GM10266 (cell line): ENCODE data around the gene PCNX4.

Experiments used
- DNase-seq: peaks from one replicate; pipeline ENCODE4 v3.0.0; 2012; ENCODE audit errors: extremely low spot score
- TF ChIP-seq, protein P1 (sequence below): IDR thresholded peaks from 2 replicates; pipeline ENCODE4 v1.5.1; 2012; ENCODE audit warnings: mild to moderate bottlenecking, low read depth; ENCODE audit not compliant: control insufficient read depth, insufficient read depth; ENCODE audit errors: missing control alignments

The PCNX4 gene

DNA sequence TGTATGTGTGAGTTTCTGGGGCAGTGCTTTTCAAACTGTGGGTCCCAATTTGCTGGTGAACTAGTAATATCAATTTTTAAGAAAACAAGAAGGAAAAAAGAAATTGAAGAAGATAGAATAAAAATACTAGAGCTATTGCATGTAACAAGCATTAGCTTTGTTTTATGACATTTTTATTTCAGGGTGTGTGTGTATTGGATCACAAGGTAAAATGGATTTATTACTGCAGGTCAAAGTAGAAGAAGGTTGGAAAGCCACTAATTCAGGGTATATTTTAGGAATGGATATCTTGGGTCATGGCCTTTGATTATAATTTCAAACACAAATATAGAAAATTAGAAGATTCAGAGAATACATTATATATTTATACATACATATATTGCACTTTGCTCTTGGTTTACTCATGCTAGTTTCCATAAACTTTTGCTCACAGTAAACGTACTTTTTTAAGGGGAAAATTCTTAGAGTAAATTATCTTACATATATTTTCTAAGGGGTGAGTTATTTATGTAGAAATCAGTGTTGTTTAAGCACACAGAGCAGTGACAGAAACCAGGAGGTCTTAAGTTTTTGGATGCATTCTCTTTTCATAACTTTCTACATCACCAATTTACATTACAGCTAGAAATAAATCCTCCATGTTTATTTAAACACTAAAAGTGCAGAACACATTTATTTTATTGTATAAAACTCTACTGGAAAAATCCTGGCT lies 122.8 kb downstream of the PCNX4 start:
- TF ChIP-seq, protein P1, sequence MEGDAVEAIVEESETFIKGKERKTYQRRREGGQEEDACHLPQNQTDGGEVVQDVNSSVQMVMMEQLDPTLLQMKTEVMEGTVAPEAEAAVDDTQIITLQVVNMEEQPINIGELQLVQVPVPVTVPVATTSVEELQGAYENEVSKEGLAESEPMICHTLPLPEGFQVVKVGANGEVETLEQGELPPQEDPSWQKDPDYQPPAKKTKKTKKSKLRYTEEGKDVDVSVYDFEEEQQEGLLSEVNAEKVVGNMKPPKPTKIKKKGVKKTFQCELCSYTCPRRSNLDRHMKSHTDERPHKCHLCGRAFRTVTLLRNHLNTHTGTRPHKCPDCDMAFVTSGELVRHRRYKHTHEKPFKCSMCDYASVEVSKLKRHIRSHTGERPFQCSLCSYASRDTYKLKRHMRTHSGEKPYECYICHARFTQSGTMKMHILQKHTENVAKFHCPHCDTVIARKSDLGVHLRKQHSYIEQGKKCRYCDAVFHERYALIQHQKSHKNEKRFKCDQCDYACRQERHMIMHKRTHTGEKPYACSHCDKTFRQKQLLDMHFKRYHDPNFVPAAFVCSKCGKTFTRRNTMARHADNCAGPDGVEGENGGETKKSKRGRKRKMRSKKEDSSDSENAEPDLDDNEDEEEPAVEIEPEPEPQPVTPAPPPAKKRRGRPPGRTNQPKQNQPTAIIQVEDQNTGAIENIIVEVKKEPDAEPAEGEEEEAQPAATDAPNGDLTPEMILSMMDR = no peak
- DNase-seq = no peak

DNA sequence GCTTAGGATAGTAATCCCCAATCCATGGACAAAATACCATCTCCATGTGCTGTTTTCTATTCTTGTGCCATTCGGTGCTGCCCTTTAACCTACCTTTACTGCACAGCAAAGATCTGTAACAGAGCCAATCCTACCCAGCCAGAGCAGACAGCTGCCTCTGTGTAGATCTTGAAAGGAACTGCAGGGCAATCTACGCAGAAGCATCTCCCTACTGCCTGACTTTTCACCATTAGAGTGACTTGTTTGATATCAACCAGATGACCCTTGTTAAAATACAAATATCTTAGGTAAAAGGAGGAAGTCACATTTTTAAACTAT lies 123.4 kb downstream of the PCNX4 start:
- TF ChIP-seq, protein P1 = no peak
- no peak for DNase-seq

DNA sequence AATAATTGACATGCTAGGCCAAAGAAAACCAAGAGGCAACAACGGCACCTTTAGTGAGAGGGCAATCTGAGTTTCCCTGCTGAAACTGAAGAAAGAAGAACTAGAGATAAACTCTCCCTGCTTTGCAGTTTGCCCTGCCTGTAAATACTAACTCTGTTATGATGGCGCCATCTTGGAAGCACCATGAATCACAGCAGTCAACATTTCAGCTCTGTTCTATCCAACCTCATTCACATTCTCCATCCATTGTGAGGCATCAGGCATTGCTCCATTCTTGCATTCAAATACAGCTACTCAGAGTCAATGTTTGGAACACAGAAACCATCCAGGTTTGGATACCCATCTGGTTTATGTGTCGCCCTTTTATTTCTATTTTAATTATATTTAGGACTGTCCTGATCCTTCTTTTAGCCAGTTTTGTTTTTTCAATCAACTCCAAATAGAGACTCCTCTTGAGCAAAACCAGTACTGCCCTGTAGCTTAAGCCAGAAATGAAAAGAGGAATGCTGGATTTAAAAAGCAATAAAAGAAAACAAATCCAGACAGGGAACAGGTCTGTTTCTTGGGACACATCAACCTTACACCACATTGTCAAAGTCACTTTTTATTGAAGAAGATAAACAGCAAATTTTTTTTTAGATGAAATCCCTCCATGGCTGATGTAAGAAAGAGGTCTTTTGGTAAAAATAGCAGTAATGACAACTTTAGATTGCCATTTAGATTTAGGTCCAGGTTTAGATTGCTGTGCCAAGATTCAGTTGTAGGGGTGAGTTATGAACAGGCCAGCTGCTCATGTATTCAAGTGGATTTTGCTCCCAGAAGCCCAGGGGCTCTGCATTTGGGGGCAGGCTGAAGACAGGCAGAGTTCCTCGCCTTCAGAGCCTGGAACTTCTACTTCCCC lies 124.0 kb downstream of the PCNX4 start:
- DNase-seq = no peak
- TF ChIP-seq, protein P1 = no peak

DNA sequence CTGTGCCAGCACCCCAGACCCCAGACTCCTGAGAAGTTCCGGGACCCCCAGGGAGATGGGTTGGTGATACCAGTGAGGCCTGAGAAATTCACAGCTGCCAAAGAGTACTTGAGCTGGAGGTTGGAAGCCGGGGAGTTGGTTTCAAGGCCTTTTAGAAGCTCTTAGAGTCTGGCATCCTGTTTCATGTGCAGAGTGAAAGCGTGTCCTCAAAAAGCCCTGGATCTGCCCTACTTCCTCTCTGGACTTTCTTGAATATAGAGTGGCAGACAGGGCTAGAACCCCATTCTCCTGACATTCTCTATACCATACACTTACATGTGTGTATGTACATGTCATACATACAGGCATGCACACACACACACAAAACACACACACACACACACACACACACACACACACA lies 126.0 kb downstream of the PCNX4 start:
- TF ChIP-seq, protein P1 = no peak
- DNase-seq = no peak
